Tibial artery (tissue), 4 donors: Measurements from ENCODE around the gene CDH4.

Source experiments
- DNase-seq, 2 donors: peaks; one replicate each; pipeline ENCODE4 v3.0.0-alpha.2; 2019
- H3K27ac ChIP-seq, 2 donors: fragments of 200-600 bp; sonication (generic) in 1 of 2; 1 replicate in 1 of 2; 2 replicates in 1 of 2; pipeline ENCODE4 v1.5.1; 2018 to 2019; ENCODE audit warnings: mild to moderate bottlenecking in 1 of 2
- H3K27me3 ChIP-seq, 2 donors: fragments of 200-600 bp; sonication (generic) in 1 of 2; one replicate each; pipeline versions ENCODE4 v1.5.1 to v1.6.0; 2016 to 2019
- H3K36me3 ChIP-seq, 3 donors: fragments of 200-600 bp; sonication (generic) in 2 of 3; one replicate each; pipeline ENCODE4 v1.5.1; 2016 to 2019; ENCODE audit warnings: mild to moderate bottlenecking in 2 of 3
- H3K4me1 ChIP-seq, 4 donors: fragments of 200-600 bp; sonication (generic) in 2 of 4; 1 replicate in 3 of 4; 2 replicates in 1 of 4; pipeline ENCODE4 v1.5.1; 2016 to 2019
- H3K4me3 ChIP-seq, 2 donors: fragments of 200-600 bp; sonication (generic) in 1 of 2; 1 replicate in 1 of 2; 2 replicates in 1 of 2; pipeline ENCODE4 v1.5.1; 2018 to 2019; ENCODE audit warnings: mild to moderate bottlenecking in 2 of 2
- H3K9me3 ChIP-seq, 3 donors: fragments of 200-600 bp; sonication (generic) in 1 of 3; one replicate each; pipeline ENCODE4 v1.5.1; 2016 to 2019
- intact Hi-C: fragments of 100-400 bp; cut with DNase I; formaldehyde crosslinking; loops from one replicate; pipeline ENCODE4 v1.15.0; 2023; ENCODE audit warnings: low total_unique reads
- TF ChIP-seq, protein P1 (sequence below), 2 experiments: fragments of 200-600 bp in 1 of 2; fragments of 450-650 bp in 1 of 2; IDR thresholded peaks; one replicate each; pipeline ENCODE4 v1.5.1; 2017 to 2019; ENCODE audit warnings: antibody characterized with exemption in 2 of 2, mild to moderate bottlenecking in 1 of 2, moderate library complexity in 1 of 2

Gene CDH4

GRCh38 chr20:61865353-61865752 lies 613.3 kb downstream of the CDH4 start:
- no peaks in the 10 kb centered on the region for H3K36me3 ChIP-seq
- H3K9me3 ChIP-seq = peaks cover 0 to 3% (median 0%) of the 10 kb centered on the region in 3 donors
- no peak overlapping the region for H3K27ac ChIP-seq
- intact Hi-C loops = no loop called here
- no peaks in the 10 kb centered on the region for H3K4me1 ChIP-seq
- TF ChIP-seq, protein P1, sequence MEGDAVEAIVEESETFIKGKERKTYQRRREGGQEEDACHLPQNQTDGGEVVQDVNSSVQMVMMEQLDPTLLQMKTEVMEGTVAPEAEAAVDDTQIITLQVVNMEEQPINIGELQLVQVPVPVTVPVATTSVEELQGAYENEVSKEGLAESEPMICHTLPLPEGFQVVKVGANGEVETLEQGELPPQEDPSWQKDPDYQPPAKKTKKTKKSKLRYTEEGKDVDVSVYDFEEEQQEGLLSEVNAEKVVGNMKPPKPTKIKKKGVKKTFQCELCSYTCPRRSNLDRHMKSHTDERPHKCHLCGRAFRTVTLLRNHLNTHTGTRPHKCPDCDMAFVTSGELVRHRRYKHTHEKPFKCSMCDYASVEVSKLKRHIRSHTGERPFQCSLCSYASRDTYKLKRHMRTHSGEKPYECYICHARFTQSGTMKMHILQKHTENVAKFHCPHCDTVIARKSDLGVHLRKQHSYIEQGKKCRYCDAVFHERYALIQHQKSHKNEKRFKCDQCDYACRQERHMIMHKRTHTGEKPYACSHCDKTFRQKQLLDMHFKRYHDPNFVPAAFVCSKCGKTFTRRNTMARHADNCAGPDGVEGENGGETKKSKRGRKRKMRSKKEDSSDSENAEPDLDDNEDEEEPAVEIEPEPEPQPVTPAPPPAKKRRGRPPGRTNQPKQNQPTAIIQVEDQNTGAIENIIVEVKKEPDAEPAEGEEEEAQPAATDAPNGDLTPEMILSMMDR (IDR thresholded peaks at IDR 0.05) = no peak
- peaks cover 0 to 38% of the 10 kb centered on the region in 2 donors for H3K27me3 ChIP-seq
- DNase-seq = no peak
- no peak overlapping the region for H3K4me3 ChIP-seq

GRCh38 chr20:61866165-61866564 lies 614.1 kb downstream of the CDH4 start:
- no peak overlapping the region for H3K4me3 ChIP-seq
- intact Hi-C loops = no loop called here
- peaks cover 0 to 32% of the 10 kb centered on the region in 2 donors for H3K27me3 ChIP-seq

DNA sequence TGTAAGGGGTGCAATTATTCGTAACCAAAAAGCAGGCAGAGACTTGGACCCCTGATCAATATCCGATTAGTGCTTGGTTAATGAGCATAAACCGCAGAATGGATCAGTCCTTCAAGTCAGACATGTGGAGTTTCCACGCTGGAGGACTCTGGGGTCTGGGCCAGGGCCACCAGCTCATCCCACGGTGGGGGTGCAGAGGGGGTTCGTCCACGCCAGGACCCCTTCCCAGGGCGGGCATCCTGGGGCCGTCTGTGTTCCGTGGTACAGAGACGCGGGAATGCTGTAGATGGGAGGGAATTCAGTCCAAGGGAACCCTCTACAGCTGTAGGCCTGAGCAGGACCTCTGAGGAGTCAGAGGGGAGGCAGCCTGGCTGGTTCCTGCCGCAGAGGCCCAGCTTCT lies 615.9 kb downstream of the CDH4 start:
- intact Hi-C loops = no loop called here
- Histone ChIP-seq H3K36me3 (no peaks in the 10 kb centered on the region), H3K4me3 (no peak overlapping the region), H3K27me3 (peaks cover 0 to 24% of the 10 kb centered on the region in 2 donors), H3K4me1 (no peaks in the 10 kb centered on the region), H3K27ac (no peak overlapping the region), H3K9me3 (peaks cover 0 to 15% (median 0%) of the 10 kb centered on the region in 3 donors)
- TF ChIP-seq, protein P1 (IDR thresholded peaks at IDR 0.05) = no peak
- no peak for DNase-seq

More at GRCh38 chr20:61866165-61866564, 614.1 kb downstream of the CDH4 start:
- TF ChIP-seq, protein P1 (IDR thresholded peaks at IDR 0.05) = no peak
- DNase-seq = no peak
- H3K27ac ChIP-seq = no peak overlapping the region
- H3K9me3 ChIP-seq = peaks cover 0 to 3% (median 0%) of the 10 kb centered on the region in 3 donors
- H3K4me1 ChIP-seq = no peaks in the 10 kb centered on the region
- no peaks in the 10 kb centered on the region for H3K36me3 ChIP-seq

GRCh38 chr20:61868466-61869090 lies 616.5 kb downstream of the CDH4 start:
- DNase-seq = no peak
- H3K9me3 ChIP-seq = peaks cover 0 to 15% (median 0%) of the 10 kb centered on the region in 3 donors
- H3K4me3 ChIP-seq = no peak overlapping the region
- intact Hi-C loops = no loop called here
- H3K27ac ChIP-seq = no peak overlapping the region
- no peaks in the 10 kb centered on the region for H3K36me3 ChIP-seq
- H3K4me1 ChIP-seq = no peaks in the 10 kb centered on the region
- TF ChIP-seq, protein P1 (IDR thresholded peaks at IDR 0.05) = no peak
- peaks cover 0 to 18% of the 10 kb centered on the region in 2 donors for H3K27me3 ChIP-seq

DNA sequence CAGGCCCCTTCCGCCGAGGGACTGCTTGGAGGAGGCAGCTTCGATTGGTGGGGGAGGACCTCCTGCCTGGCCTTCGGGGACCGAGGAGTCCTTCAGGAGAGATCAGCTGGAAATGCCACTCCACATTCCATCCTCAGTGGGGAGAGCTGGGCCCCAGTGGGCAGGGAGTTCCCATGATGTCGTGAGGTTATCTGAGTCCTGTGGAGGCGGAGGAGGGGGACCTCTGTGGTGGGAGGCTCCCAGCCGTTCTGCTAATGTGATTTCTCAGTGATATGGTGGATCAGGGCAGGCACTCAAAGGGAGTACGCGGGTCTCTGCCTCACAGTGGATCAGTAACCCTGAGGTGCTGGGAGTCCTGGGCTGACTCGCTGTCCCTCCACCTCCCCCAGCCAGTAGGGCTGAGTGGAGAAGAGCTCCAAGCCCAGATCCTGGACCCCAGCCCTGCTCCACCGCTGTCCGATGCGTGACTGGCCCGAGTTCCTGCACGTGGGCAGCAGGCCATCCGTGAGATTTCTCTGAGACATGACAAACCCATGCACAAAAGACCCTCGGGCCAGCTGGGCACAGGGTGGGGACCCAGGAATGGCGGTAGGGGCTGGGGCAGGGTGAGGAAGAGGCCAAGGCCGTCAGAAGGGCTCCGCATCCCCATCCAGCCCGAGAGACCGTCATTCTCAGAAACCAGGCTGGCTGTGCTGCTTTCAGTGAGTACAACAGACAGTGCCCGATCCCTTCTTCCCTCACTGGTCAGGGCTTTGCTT lies 617.9 kb downstream of the CDH4 start:
- TF ChIP-seq, protein P1 (IDR thresholded peaks at IDR 0.05) = no peak
- no peak for DNase-seq
- no peak overlapping the region for H3K4me3 ChIP-seq
- H3K27ac ChIP-seq = no peak overlapping the region
- peaks cover 0 to 15% (median 0%) of the 10 kb centered on the region in 3 donors for H3K9me3 ChIP-seq
- H3K36me3 ChIP-seq = no peaks in the 10 kb centered on the region
- intact Hi-C loops = no loop called here
- no peaks in the 10 kb centered on the region for H3K4me1 ChIP-seq
- peaks cover 0 to 23% of the 10 kb centered on the region in 2 donors for H3K27me3 ChIP-seq
